SHP77 treated with DMSO at 0.1 percent for 48 hours (cell line): ENCODE data around the gene KCNJ5.
"Not testable (repeated sequence)": the region's sequence is repeated elsewhere in the genome, so short reads cannot be mapped to it uniquely, and the experiment has no call there.

ENCODE experiments used
- DNase-seq: peaks from one replicate; lab custom pipeline; 2025; lab: John Stamatoyannopoulos, UW

Gene KCNJ5

DNA sequence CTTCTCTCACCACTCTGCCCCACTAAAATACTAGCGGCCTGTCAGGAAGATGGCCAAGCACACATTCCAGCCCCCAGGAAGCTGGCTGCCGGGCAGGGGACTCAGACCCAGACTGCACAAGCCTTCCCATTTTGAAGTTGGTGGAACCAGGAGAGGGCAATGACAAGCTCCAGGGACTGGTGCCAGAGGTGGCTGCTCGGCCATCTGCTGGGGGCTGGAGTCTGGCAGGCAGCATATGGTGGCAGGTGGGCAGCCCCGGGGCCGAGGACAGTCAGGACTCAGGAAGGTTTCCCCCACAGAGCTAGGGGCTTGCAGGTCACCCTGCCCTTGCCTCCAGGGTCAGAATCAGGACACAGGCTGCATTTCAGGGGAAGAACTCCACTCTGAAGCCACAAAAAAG, 22.6 kb downstream of the KCNJ5 start:
- DNase-seq = no peak

DNA sequence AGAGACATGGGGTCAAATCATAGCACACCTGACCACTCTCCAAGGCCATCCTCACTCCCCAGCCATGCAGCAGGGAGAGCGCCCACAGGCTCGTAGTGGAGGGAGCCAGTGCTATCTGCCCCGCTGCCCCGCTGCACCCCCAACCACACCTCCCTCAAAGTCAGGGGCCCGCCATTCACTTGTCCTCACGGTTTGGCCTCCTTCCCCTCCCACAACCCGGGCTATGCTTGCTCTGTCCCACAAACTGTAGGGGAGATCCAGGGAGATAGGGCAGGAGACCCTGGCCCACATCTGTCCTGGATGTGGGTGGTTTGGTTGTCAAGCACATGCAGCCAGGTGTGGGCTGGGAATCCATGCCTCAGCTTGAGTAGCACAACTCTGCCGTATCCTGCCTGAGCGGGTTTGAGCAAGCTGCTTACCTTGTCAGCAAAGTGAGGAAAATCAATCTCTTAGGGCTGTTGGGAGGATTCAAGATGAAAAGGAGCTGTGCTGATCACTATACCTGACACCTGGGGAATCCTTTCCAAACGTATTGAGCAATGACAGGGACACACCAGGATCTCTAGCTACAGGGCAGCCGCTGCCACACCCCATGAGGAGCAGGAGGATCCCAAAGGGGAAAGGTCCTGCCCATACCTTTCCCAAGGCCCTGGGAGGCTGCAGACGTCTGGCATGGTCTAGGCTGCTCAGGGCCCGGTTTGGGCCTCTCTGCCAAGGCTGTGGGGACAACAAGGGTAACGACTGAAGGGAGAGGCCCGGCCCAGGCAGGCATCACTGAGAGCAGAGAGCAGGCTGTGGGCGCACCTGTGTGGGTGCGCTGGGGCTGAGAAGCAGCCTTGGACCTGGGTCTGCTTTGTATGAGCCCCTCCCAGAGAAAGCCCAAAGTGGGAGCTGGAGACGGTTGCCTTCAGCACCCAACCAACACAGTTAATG, 23.3 kb downstream of the KCNJ5 start:
- DNase-seq = no peak

DNA sequence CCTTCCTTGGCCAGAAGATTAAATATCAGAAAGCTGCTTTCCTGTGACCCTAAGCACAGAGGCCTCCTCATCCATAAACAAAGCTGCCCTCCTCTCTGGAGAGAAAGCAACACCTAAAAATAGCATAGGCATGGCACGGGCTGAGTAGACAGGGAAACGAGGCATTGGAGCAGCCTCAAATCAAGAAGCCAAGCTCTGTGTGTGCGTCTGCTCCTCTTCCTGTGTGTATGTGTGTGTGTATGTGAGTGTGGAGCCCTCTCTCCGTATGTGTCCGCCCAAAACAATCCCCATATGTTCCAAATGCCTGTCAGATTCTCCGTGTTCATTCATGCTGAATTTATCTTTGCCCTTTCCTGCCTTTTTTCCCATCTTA, 24.0 kb downstream of the KCNJ5 start:
- DNase-seq = no peak

DNA sequence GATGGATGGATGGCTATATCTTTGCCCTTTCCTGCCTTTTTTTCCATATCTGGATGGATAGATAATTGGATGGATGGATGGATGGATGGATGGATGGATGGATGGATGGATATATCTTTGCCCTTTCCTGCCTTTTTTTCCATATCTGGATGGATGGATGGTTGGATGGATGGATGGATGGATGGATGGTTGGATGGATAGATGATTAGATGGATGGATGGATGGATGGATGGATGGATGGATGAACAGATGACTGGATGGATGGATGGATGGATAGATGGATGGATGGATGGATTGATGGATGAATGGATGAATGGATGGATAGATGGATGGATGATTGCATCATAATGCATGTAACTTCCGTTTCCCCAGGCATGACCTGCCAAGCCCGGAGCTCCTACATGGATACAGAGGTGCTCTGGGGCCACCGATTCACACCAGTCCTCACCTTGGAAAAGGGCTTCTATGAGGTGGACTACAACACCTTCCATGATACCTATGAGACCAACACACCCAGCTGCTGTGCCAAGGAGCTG, 24.9 kb downstream of the KCNJ5 start:
- DNase-seq = no peak

DNA sequence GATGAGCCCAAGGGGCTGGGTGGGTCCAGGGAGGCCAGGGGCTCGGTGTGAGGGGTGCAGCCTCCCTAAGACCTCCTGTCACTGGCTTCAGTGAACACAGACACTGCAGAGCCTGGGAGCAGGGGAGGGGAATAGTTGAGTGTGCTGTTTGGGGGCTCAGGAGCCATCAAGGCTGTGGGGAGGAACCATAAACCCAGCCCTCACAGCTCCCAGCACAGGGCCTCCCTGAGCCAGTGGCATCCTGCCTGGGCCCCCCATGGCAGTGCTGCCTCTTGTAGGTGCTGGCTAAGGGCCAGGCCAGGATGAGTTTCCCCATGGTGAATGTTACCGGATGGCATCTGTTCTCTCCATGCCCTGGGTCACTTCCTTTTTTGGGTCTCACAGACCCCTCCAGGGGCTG, 25.5 kb downstream of the KCNJ5 start:
- no peak for DNase-seq

DNA sequence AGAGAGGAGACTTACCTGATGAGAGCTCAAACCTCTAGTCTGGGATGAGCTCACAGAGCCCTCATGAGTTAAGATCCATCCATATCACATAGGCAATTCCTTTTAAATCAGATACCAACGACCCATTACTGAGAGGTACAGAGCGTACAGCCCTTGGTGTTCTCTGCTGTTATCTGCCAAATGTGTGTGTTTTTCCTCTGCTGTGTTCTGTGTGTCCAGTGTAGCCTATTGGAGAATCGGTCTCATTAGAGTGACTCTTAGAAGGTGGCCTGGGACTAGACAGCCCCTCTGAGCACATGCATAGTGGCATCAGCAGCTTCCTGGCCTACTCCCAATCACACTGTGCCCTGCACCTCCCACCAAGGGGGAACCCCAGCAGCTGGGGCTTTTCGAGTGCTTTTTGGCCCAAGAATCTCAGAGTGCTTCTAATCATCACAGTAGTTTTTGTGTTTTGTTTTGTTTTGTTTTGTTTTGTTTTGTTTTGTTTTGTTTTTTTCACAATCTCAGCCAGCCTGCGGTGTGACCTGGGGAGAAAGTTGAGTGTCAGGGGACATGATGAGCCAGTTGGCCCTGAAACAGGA, 26.1 kb downstream of the KCNJ5 start:
- no peak for DNase-seq

DNA sequence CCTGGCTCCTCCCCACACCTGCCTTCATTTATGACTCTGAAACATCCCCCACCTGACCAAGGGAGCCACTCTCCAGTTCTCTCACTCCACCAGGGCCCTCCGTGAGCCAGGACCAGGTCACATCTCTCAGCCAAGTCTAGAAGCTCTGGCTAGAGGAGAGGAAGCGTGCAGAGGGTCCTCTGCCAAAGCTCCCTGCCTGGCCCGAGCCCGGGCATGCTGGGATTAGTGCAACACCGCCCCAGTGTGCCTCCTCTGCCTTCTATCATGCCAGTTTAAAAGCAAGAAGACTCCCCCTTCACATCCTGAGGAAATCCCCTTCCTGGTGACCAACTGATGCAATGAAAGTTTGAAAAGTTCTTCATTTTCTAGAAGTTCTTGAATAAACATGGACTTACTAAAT, 28.1 kb downstream of the KCNJ5 start:
- no peak for DNase-seq

DNA sequence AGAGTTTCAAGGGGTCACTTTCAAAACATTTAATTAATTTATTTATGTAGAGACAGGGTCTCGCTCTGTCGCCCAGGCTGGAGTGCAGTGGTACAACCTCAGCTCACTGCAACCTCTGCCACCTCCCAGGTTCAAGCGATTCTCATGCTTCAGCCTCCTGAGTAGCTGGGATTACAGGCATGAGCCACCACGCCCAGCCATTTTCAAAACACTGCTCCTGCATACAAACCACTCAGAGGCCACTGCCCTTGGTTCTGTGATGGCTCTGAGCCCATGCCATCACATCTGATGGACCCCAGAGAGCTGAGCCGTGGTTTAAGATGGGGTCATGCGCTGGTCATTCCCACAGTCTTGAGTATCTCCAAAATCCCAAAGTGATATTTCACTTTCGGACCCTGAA, 28.5 kb downstream of the KCNJ5 start:
- not testable (repeated sequence) for DNase-seq

DNA sequence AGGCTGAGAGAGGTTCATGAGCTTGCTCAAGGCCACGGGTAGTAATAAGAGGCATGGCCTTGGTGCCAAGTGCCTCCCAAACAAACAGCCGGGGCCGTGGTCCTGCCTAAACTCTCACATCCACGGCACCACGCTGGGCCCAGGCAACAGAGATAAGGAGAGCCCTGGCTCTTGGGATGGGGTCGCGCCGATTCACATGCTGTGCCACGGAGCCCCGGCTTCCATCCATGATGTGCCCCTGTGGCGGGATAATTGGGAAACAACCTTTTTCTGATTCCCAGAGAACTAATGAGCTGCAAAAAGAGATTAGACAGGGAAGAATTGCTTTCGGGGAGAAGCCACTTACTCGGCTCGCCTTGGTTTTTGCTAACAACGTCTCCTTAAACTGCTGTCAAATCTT, 29.5 kb downstream of the KCNJ5 start:
- DNase-seq = no peak

DNA sequence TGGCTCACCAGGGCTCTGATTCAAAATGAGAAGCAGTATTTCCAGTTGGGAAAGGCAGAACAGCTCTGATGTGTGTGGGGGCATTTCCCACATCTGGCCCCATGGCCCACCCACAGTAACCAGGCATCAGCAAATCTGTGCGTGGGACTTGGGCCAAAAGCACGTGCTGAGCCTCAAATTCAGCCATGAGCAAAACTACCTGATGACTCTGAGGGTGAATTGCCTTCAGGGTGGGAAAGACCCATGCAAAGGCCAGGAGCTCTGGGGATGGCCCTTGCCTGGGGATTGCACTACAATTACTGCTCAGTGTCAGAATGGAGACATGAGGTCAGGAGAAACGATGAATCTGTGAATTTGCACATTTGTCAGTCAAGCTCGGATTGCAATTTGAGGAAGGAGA, 30.6 kb downstream of the KCNJ5 start:
- no peak for DNase-seq

DNA sequence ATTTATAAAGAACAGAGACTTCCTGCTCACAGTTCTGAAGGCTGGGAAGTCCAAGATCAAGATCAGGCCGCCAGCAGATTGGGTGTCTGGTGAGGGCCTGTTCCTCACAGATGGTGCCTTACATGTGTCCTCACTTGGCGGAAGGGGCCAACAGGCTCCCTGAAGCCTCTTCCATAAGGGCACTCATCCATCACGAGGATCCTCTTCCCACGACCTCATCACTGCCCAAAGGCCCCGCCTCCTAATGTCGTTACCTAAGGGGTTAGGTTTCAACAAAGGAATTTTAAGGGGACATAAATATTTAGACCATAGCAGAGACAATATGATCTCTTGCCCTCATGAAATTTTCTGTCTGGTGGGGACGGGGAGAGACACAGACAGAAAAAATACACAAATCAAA, 32.9 kb downstream of the KCNJ5 start:
- DNase-seq = no peak

DNA sequence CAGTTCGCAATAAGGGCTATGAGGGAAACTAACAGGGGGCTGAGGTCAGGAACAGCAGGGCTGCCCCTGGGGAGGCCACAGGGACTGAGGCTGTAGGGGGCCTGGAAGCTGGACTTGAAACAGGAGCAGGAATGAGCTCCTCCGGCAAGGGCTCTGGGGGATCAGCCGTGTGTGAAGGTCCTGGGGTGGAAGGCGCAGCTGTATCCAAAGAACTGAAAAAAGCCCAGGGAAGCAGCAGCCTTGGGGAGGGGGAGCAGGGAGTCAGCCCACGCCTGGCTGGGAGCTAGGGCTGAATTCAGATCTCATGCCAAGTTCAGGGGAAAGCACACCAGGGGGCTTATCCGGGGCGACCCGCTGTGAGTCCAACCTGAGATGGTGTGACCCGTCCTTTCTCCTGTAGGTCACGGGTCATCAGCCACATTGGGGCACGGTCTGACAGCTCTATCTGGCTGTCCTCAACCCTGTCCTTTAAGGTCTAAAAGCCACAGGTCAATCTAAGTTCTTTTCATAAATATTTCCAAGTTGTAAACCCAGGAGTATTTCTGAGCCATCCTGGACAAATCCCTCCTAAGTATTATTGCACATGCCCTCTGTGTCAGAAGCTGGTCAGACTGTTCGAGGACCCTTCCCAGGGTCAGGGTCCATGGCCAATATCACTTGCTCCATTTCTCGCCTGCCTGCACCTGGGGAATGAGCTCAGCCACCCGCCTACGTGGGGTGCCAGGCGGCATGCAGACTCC, 33.5 kb downstream of the KCNJ5 start:
- no peak for DNase-seq

DNA sequence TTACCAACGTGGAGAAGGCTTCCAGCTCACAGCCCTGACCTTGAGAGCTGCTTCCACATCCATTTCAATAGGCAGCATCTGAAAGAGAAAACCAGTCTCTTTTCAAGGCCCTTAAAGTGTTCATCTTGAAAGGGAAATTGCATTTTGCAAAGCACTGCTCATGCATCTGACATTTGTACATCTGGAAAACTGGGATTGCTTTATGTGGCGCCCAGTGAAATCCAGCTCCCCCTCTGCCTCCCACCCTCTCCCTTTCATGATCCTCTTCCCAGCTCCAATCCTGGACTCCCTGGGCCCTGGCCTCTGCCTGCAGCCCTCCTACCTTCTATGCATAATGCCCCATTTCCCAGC, 34.1 kb downstream of the KCNJ5 start:
- DNase-seq = no peak

DNA sequence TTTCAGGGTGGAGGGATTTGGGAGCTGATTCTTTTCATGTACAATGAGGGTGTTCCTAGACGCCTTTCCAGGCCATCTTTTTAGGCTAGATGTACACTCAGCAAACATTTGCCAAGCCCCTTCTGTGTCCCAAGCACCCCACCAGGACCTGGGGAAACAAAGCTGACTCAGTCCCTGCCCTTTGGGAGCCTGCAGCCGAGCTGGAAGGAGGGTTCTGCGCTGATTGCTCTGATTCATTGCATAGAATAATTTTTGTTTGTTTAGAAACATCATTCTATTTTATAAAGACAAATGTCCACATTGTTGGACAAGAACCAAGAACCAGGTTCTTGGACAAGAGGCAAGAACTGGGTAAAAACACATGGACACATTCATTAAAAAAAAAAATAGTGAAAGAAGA, 34.8 kb downstream of the KCNJ5 start:
- DNase-seq = no peak

DNA sequence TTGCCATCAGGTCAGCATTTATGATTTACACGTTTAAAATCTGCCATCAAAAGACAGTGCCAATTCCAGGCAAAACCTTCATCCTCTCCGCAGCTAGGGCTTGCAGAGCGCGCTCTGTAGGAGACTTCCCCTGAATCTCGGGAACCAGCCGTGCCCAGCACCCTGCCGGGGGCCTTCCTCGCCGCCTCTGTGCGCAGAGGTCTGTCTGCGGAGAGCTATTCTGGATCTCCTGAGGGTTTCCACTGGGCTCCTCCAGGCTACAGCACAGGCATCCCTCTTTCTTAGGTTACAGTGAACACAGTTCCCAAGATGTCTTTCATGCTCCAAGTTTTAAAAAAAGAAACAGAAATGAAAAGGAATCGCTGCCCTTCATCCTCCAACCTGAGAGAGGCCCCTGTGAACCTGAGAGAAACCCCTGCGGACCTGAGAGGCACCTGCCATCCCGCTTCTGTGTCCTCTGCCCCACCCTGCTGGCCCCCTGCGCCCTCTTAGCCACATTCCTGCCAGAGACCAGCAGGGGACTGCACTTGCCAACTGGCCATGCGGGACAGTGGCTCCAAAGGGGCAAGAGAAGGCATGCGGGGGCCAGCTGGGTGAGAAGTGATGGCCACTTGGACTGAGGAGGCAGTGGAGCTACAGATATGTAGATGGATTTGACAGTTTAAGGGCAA, 35.4 kb downstream of the KCNJ5 start:
- DNase-seq = no peak

DNA sequence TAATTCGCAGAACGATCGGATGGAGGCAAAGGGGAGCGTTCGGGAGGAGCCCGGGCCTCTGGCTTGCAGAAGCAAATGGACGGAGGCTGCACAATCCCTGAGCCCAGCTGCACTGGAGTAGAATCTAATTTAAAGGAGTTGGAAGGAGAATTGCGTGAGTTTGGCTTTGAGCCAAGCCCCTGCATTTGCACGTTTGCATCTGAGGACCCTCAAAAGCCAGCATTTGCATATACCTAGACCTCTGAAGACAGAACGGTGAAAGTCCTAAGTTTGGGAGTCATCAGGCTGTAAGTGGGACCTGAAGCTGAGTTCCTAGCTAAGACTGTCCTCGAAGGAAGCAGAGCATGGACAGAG, 35.9 kb downstream of the KCNJ5 start:
- DNase-seq = no peak

DNA sequence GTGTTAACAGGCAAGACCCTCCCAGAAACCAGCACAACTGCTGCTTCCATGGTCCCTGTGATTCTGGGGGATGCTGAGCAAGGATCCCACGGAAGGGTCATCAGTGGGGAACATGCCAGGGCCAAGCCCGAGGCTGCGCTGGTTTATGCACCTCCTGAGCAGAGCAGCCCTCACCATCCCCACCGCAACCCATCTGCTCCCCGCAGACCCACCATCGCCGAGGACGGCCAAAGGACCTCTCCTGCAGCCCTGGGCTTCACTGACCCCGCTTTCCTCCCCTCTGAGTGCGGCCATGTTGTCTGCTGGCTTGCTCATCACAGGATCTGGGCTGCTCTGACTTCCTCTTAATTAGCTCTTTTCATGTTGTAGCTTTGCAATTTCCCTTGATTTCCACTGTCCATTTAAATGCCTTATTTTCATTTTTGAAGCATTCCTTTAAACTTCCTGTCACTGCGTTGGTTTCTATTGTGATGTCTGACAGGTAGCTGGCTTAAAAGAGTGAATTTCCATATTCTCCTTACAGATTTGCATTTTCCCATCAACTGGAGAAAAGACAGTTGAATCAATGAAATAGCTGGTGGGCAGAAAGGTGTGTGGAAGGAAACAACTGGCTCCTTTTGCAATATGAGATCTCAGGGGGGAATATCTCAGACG, 36.7 kb downstream of the KCNJ5 start:
- no peak for DNase-seq

DNA sequence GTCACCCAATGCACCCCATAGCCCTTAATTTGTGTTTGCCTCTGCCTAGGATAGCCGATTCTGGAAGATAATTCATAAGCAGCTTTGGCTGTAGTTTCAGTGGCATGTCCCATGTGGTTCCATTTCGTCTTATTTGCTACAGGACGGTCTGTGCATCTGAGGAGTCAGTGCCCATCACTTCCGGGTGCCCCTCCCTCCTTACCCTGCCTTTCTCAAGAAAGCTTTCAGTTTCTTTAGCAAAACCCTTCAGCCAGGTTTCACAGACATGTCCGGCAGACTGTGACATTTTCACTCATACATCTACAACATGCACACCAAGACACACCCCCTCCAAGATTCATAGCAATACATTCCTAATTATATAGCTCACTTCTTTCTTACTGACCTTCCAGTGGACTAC, 37.2 kb downstream of the KCNJ5 start:
- no peak for DNase-seq

DNA sequence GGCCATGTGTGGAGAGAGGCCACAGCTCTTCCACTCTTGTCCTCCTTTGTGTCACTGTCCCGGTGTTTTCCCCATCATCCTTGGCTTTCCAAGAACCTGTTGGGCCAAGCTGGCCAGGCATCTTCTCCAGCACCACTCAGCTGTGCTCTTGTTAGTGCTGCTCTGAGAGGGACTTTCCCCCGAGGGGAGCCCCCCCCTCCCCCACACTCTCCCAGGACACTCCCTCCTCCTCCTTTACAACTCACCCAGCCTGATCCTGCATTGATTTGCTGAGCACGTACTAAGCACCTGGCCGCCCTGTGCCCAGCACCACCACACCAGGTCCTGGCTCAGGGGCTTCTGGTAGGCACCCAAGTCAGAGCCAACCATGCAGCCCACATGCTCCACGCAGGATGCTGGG, 38.3 kb downstream of the KCNJ5 start:
- no peak for DNase-seq

DNA sequence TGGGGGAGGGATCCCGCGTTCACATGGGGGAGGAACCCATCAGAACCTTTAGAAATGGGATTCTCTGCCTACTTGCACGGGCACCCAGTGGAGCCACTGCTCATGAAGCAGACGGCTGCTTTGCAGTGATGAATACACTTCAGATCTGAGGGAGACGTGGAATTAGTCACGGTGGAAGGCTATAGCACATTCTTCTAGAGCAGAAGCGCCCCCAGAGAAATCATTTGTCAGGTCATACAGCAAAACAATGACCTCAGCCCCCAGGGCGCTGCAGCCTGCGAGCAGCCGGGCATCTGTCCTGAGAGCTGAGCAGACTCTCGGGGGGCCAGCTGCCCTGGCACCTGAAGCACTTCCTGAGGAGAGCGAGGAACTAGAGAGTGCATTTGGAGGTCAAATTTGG, 38.8 kb downstream of the KCNJ5 start:
- no peak for DNase-seq

DNA sequence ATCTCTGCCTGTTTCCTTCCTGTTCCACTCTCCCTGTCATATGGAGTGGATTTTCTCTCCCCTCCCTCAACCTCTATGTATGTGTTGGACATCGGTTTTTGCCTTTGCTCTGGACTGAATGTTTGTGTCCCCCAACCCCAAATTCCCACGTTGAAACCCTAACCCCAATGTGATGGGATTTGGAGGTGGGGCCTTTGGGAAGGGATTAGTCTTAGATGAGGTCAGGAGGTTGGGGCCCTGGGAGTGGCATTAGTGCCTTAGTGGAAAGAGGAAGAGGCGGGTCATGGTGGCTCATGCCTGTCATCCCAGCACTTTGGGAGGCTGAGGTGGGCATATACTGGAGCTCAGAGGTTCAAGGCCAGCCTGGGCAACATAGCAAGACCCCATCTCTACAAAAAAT, 39.9 kb downstream of the KCNJ5 start:
- no peak for DNase-seq

DNA sequence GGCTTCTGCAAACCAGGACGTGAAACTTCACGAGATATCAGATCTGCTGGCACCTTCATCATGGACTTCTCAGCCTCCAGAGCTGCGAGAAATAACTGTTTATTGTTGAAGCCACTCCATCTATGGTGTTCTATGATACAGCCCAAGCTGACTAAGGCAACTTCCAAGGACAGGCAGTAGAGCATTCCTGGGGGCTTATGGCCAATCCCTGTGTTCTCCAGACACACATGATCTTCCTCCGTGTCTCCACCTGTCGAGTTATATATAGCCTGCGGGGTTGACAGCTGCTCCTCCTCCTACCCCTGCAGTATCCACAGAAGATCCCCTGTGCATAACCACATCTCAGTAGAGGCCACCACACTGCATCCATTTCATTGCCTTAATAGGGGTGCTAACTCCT, 40.5 kb downstream of the KCNJ5 start:
- DNase-seq = no peak
